Loucy (cell line): ENCODE measurements around the gene JAG1.

ENCODE experiments used
- H2AFZ ChIP-seq: fragments of 200-600 bp; sonication (generic); 2 replicates; pipeline ENCODE4 v1.6.0; 2016; ENCODE audit warnings: antibody characterized with exemption, mild to moderate bottlenecking, low read length, moderate library complexity
- H3F3A ChIP-seq: fragments of 200-600 bp; 2 replicates; pipeline ENCODE4 v1.6.0; 2016; ENCODE audit warnings: antibody characterized with exemption, low read depth, mild to moderate bottlenecking
- H3K27me3 ChIP-seq: fragments of 200-600 bp; sonication (generic); 2 replicates; pipeline ENCODE4 v1.6.1; 2014; ENCODE audit warnings: low read length, mild to moderate bottlenecking; ENCODE audit not compliant: insufficient read depth, poor library complexity, severe bottlenecking
- H3K36me3 ChIP-seq: fragments of 200-600 bp; sonication (generic); 2 replicates; pipeline ENCODE4 v1.6.1; 2016; ENCODE audit warnings: low read length; ENCODE audit not compliant: insufficient read depth
- H3K4me1 ChIP-seq: fragments of 200-600 bp; sonication (generic); 2 replicates; pipeline ENCODE4 v1.5.1; 2014; ENCODE audit warnings: low read length, mild to moderate bottlenecking; ENCODE audit not compliant: insufficient read depth, poor library complexity, severe bottlenecking
- H3K4me2 ChIP-seq: fragments of 200-600 bp; sonication (generic); 2 replicates; pipeline ENCODE4 v1.6.0; 2014; ENCODE audit warnings: antibody characterized with exemption, low read length, low read depth, mild to moderate bottlenecking; ENCODE audit not compliant: poor library complexity, severe bottlenecking
- H3K4me3 ChIP-seq: fragments of 200-600 bp; sonication (generic); 2 replicates; pipeline ENCODE4 v1.5.1; 2014; ENCODE audit warnings: low read length, mild to moderate bottlenecking, mixed read lengths; ENCODE audit not compliant: poor library complexity, severe bottlenecking
- H3K79me2 ChIP-seq: fragments of 200-600 bp; sonication (generic); 2 replicates; pipeline ENCODE4 v1.6.1; 2014; ENCODE audit warnings: low read length; ENCODE audit not compliant: insufficient read depth
- H3K9ac ChIP-seq: fragments of 200-600 bp; sonication (generic); 2 replicates; pipeline ENCODE4 v1.6.0; 2014; ENCODE audit warnings: mild to moderate bottlenecking, low read depth, low read length, moderate library complexity; ENCODE audit not compliant: poor library complexity, severe bottlenecking
- H3K9me2 ChIP-seq: fragments of 200-600 bp; sonication (generic); replicated peaks from 2 replicates; pipeline ENCODE4 v1.6.1; 2016; ENCODE audit warnings: low read depth, low read length, mixed read lengths
- H3K9me3 ChIP-seq: fragments of 200-600 bp; sonication (generic); 2 replicates; pipeline ENCODE4 v1.6.1; 2014; ENCODE audit warnings: mild to moderate bottlenecking, antibody characterized with exemption, low read length, low read depth; ENCODE audit not compliant: insufficient read depth
- H4K20me1 ChIP-seq: fragments of 200-600 bp; sonication (generic); 2 replicates; pipeline ENCODE4 v1.6.0; 2014; ENCODE audit warnings: antibody characterized with exemption, low read length, mild to moderate bottlenecking; ENCODE audit not compliant: insufficient read depth, poor library complexity, severe bottlenecking
- EZH2phosphoT487 ChIP-seq: fragments of 200-600 bp; IDR thresholded peaks from 2 replicates; pipeline ENCODE4 v1.6.1; 2018; ENCODE audit warnings: antibody characterized with exemption, mild to moderate bottlenecking, moderate library complexity, borderline replicate concordance
- TF ChIP-seq, protein P1 (sequence below): fragments of 200-600 bp; sonication (generic); conservative IDR thresholded peaks from 2 replicates; pipeline ENCODE4 v1.5.1; 2014; ENCODE audit warnings: mild to moderate bottlenecking, antibody characterized with exemption, low read length

The JAG1 gene

DNA sequence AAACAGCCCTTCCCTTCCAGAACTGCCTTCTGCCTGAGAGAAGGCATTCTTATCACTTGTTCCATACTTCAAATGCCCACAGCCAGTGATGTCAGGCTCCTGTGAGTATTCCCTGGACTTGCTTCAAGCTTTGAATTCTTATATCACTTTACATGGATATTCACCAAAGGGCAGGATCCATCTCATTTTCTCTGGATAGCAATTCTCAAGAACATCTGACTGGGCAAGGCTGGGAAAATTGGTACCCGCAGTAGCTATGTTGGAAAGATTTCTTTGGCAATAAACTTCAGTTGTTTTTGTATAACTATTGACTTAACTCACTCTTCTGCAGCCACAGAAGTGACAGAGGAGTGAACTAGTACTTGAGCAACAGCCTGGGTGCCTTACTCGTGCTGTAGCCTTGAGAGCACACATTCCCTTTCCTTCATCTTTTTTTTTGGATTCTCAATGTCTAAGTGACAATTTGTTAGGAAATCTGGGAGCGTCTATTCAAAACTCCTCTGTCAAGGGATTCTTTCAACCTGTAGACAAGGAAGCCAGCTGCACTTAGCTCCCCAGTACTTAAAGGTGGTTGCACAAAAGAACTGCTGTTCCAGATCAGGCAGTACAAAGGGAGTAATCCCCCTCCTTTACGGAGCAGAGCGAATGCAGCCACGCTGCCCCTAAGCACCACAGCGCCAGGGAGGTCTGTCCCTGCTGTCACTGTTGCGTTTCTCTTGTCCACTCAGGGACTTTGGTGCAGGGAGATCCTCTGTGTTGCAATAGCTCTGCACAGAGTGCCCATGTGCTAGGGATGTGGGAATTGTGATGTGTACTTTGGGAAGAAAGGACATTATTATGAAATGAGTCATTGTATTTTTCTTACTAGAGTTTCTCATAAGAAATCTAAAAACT is 69.6 kb downstream of the JAG1 start:
- Histone ChIP-seq H3K9me3 (no peaks in the 10 kb centered on the region), H4K20me1 (no peaks in the 10 kb centered on the region), H3K9me2 (no peaks in the 10 kb centered on the region), H3K79me2 (no peaks in the 10 kb centered on the region), H3K9ac (no peak overlapping the region), H3K36me3 (peaks cover 24% of the 10 kb centered on the region; the same call in 1 of the 2 replicates), H3F3A (no peaks in the 10 kb centered on the region), H3K4me2 (no peak overlapping the region), H2AFZ (no peak overlapping the region), H3K27me3 (no peaks in the 10 kb centered on the region), H3K4me3 (no peak overlapping the region), H3K4me1 (peaks cover 4% of the 10 kb centered on the region)
- TF ChIP-seq EZH2phosphoT487, result no peak

DNA sequence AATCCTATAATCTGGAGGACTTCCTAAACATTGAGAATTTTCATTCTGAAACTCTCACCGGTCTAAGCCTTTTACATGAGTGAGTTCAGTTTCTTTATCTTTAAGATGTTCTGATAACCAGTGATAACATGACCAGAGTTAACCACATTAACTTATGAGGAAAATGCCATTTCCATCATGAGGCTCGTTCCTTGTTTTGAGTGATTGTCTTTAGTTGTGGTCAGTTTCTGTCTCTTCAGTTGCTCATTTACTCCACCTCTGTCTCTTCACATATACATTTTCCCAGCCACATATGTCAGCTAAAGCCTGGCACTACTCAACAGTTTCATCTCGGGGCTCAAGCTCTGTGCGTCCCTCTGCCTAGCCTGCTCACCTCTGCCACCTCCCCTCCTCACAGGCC is 70.4 kb downstream of the JAG1 start:
- H3K4me1 ChIP-seq, result peaks cover 4% of the 10 kb centered on the region
- H4K20me1 ChIP-seq, result no peaks in the 10 kb centered on the region
- H3K79me2 ChIP-seq, result no peaks in the 10 kb centered on the region
- H3K36me3 ChIP-seq, result peaks cover 24% of the 10 kb centered on the region; the same call in 1 of the 2 replicates
- H3F3A ChIP-seq, result no peaks in the 10 kb centered on the region
- H3K27me3 ChIP-seq, result no peaks in the 10 kb centered on the region
- no peak overlapping the region for H3K4me3 ChIP-seq
- H3K9me2 ChIP-seq, result no peaks in the 10 kb centered on the region
- H2AFZ ChIP-seq, result no peak overlapping the region
- no peak overlapping the region for H3K4me2 ChIP-seq
- no peaks in the 10 kb centered on the region for H3K9me3 ChIP-seq
- no peak overlapping the region for H3K9ac ChIP-seq
- no peak for TF ChIP-seq EZH2phosphoT487
- TF ChIP-seq, protein P1, sequence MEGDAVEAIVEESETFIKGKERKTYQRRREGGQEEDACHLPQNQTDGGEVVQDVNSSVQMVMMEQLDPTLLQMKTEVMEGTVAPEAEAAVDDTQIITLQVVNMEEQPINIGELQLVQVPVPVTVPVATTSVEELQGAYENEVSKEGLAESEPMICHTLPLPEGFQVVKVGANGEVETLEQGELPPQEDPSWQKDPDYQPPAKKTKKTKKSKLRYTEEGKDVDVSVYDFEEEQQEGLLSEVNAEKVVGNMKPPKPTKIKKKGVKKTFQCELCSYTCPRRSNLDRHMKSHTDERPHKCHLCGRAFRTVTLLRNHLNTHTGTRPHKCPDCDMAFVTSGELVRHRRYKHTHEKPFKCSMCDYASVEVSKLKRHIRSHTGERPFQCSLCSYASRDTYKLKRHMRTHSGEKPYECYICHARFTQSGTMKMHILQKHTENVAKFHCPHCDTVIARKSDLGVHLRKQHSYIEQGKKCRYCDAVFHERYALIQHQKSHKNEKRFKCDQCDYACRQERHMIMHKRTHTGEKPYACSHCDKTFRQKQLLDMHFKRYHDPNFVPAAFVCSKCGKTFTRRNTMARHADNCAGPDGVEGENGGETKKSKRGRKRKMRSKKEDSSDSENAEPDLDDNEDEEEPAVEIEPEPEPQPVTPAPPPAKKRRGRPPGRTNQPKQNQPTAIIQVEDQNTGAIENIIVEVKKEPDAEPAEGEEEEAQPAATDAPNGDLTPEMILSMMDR, result no peak

DNA sequence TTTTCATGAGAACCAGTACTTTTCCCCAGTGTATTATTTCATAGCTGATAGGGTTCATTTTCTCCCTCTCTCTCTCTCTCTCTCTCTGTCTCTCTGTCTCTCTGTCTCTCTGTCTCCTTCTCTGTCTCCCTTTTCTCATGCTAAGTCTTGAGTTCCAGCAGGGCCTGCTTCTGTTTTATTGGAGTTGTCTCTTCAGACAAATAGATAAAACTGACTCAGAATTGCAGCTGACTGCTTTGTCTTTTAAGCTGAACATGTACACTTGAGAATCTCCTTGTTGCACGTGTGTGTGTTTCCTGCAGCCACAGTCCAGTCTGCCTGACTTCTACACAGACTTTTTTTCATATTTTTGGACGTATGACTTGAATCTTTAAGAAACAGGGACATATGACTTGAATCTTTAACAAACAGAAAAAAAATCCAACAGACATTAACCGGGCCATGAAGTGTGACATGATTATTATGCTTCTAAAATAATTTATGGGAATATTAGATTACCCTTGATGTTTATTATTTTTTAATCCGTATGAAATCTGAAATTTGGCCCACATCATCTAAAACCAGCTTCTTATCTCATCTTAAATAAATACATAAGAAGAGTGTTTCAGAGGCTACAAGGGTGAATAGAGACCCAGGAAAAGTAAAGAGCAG is 71.5 kb downstream of the JAG1 start:
- Histone ChIP-seq H3K4me3 (no peak overlapping the region), H3K36me3 (peaks cover 24% of the 10 kb centered on the region; the same call in 1 of the 2 replicates), H3K79me2 (no peaks in the 10 kb centered on the region), H3K9me3 (no peaks in the 10 kb centered on the region), H4K20me1 (no peaks in the 10 kb centered on the region), H3K9me2 (no peaks in the 10 kb centered on the region), H3K4me1 (peaks cover 4% of the 10 kb centered on the region), H3K9ac (no peak overlapping the region), H3F3A (no peaks in the 10 kb centered on the region), H2AFZ (no peak overlapping the region), H3K4me2 (no peak overlapping the region), H3K27me3 (no peaks in the 10 kb centered on the region)
- TF ChIP-seq, protein P1, result no peak
- TF ChIP-seq EZH2phosphoT487, result no peak
